HepG2 (cell line): Measurements from ENCODE around the gene ACACA. TPM values are rescaled to one million over a fixed set of nuclear protein-coding genes. Genes with fewer than 3 reads are reported as not detected.

Experiments used
- ATAC-seq: fragments of 200-7000 bp; cut with Tn5 transposase; 3 replicates; pipeline ENCODE4 v1.9.1; 2020; ENCODE audit warnings: mild to moderate bottlenecking, moderate library complexity
- BruUV-seq: library from RNA; stranded (reverse); fragments of 400-500 nt; replicated peaks from 2 replicates; lab custom pipeline; 2021; lab: Mats Ljungman, UMichigan
- CTCF ChIA-PET: fragments of 300-600 bp; formaldehyde crosslinking; extraction: SDS; loops from one replicate; lab custom pipeline; 2021; ENCODE audit warnings: low total read pairs, inconsistent platforms, low intra/inter-chr PET ratio; lab: Yijun Ruan, JAX
- POLR2A ChIA-PET: fragments of 350-600 bp; sonication (Branson Sonifier 250); formaldehyde crosslinking; loops from one replicate; lab custom pipeline; 2020; ENCODE audit warnings: antibody characterized with exemption, inconsistent platforms; lab: Yijun Ruan, JAX
- DNase-seq: peaks from one replicate; pipeline ENCODE4 v3.0.0-alpha.2; 2015; ENCODE audit warnings: low spot score
- FAIRE-seq: peaks from 3 replicates; lab custom pipeline; 2011; peaks lifted over from hg19 to GRCh38; lab: Jason Lieb, UNC
- H2AFZ ChIP-seq: one replicate; pipeline ENCODE4 v1.6.1; 2011; ENCODE audit warnings: low read length, inconsistent platforms
- H3K27ac ChIP-seq: fragments of 300-600 bp; 3 replicates; pipeline ENCODE4 v1.8.0; 2011; ENCODE audit warnings: mixed run types, mild to moderate bottlenecking, mixed read lengths, low read length, inconsistent platforms; ENCODE audit not compliant: insufficient read depth; ENCODE audit errors: extremely low read length
- H3K27me3 ChIP-seq, 2 experiments: fragments of 200-600 bp in 1 of 2; 2 replicates in 1 of 2; 3 replicates in 1 of 2; pipeline versions ENCODE4 v1.6.0 to v1.8.0; 2011; ENCODE audit warnings: low read length in 2 of 2, mild to moderate bottlenecking in 2 of 2, moderate library complexity in 2 of 2, inconsistent platforms in 1 of 2; ENCODE audit not compliant: insufficient read depth in 2 of 2, control insufficient read depth in 1 of 2
- H3K36me3 ChIP-seq, 2 experiments: fragments of 200-600 bp in 1 of 2; replicated peaks in 1 of 2; 2 replicates in 1 of 2; 3 replicates in 1 of 2; pipeline versions ENCODE4 v1.5.1 to v1.8.0; 2011; ENCODE audit warnings: low read length in 2 of 2, inconsistent platforms in 1 of 2; ENCODE audit not compliant: insufficient read depth in 2 of 2, control insufficient read depth in 1 of 2
- H3K4me1 ChIP-seq: 2 replicates; pipeline ENCODE4 v1.5.1; 2012; ENCODE audit warnings: low read length, inconsistent platforms; ENCODE audit not compliant: insufficient read depth
- H3K4me2 ChIP-seq: 2 replicates; pipeline ENCODE4 v1.6.0; 2011; ENCODE audit warnings: low read depth, low read length, inconsistent platforms
- H3K4me3 ChIP-seq, 3 experiments: fragments of 200-600 bp in 1 of 3; sonication (generic), shearing (Covaris generic) in 1 of 3; replicated peaks in 1 of 3; 2 replicates each; pipeline ENCODE4 v1.5.1; 2011 to 2016; ENCODE audit warnings: low read length in 3 of 3, inconsistent platforms in 2 of 3, low read depth in 2 of 3, mild to moderate bottlenecking in 2 of 3, control low read depth in 1 of 3, mixed read lengths in 1 of 3; ENCODE audit not compliant: insufficient read depth in 1 of 3
- H3K79me2 ChIP-seq: one replicate; pipeline ENCODE4 v1.6.1; 2011; ENCODE audit warnings: low read length, inconsistent platforms; ENCODE audit not compliant: insufficient read depth
- H3K9ac ChIP-seq: 2 replicates; pipeline ENCODE4 v1.6.0; 2011; ENCODE audit warnings: mild to moderate bottlenecking, low read depth, low read length, inconsistent platforms; ENCODE audit not compliant: insufficient read depth
- H3K9me3 ChIP-seq: 2 replicates; pipeline ENCODE4 v1.5.1; 2012; ENCODE audit warnings: mild to moderate bottlenecking, low read length
- H4K20me1 ChIP-seq: 2 replicates; pipeline ENCODE4 v1.6.0; 2011; ENCODE audit warnings: inconsistent platforms, mild to moderate bottlenecking, low read length, moderate library complexity; ENCODE audit not compliant: insufficient read depth
- HOXA3 ChIP-seq: sonication (generic); formaldehyde crosslinking; IDR thresholded peaks from 2 replicates; pipeline ENCODE4 v1.5.0; 2020; ENCODE audit warnings: missing genetic modification reagents
- NBN ChIP-seq: fragments of 450-650 bp; conservative IDR thresholded peaks from 2 replicates; pipeline ENCODE4 v1.6.1; 2017
- NR3C1 ChIP-seq: sonication (generic); formaldehyde crosslinking; IDR thresholded peaks from 2 replicates; pipeline ENCODE4 v1.4.0; 2020; ENCODE audit warnings: missing genetic modification reagents
- PHF20 ChIP-seq: sonication (generic); formaldehyde crosslinking; IDR thresholded peaks from 2 replicates; pipeline ENCODE4 v1.5.0; 2020; ENCODE audit warnings: mild to moderate bottlenecking, missing genetic modification reagents
- RXRB ChIP-seq: IDR thresholded peaks from 2 replicates; pipeline ENCODE4 v1.6.1; 2016; ENCODE audit warnings: borderline replicate concordance, missing genetic modification reagents, missing compliant biosample characterization
- SATB2 ChIP-seq: sonication (generic); formaldehyde crosslinking; IDR thresholded peaks from 2 replicates; pipeline ENCODE4 v1.5.0; 2020; ENCODE audit warnings: missing genetic modification reagents
- ZBTB1 ChIP-seq: sonication (generic); formaldehyde crosslinking; IDR thresholded peaks from 2 replicates; pipeline ENCODE4 v1.4.0; 2020; ENCODE audit warnings: missing genetic modification reagents, borderline replicate concordance
- ZNF17 ChIP-seq: sonication (generic); formaldehyde crosslinking; IDR thresholded peaks from 2 replicates; pipeline ENCODE4 v1.5.0; 2020; ENCODE audit warnings: mild to moderate bottlenecking, missing genetic modification reagents
- ZNF672 ChIP-seq: sonication (generic); formaldehyde crosslinking; IDR thresholded peaks from 2 replicates; pipeline ENCODE4 v1.8.1; 2022; ENCODE audit warnings: missing genetic modification reagents
- ZNF816 ChIP-seq: sonication (generic); formaldehyde crosslinking; IDR thresholded peaks from 2 replicates; pipeline ENCODE4 v1.8.0; 2022; ENCODE audit warnings: missing genetic modification reagents, mild to moderate bottlenecking, borderline replicate concordance
- WGBS: methylation state at CpG from one replicate; pipeline ENCODE4 v1.1.6; 2017; ENCODE audit warnings: low lambda C conversion rate; 5-methylcytosine and 5-hydroxymethylcytosine counted together
- in situ Hi-C: cut with HindIII; loops from 2 replicates; pipeline ENCODE4 v1.10.0; 2017; ENCODE audit warnings: low pct_unique_long_range_greater_than_20kb; ENCODE audit not compliant: extremely low pct_ligation_motif_present
- intact Hi-C: fragments of 100-400 bp; cut with micrococcal nuclease; formaldehyde crosslinking; loops from one replicate; pipeline ENCODE4 v1.10.0; 2022; ENCODE audit not compliant: unreplicated experiment
- polyA plus RNA-seq, 8 experiments: library from polyadenylated mRNA; depleted of rRNA in 3 of 8; stranded (reverse) in 7 of 8; unstranded in 1 of 8; fragments of >200 nt; fragmentation: Illumina TruSeq in 4 of 8; extraction: Trizol in 4 of 8; gene quantifications; 2 replicates each; pipeline versions ENCODE4 v1.2.1 to v1.2.3, GENCODE V29; 2011 to 2016; ENCODE audit warnings: low read depth in 4 of 8, missing spikeins in 1 of 8, mixed read lengths in 1 of 8; ENCODE audit not compliant: insufficient read depth in 1 of 8
- total RNA-seq, 5 experiments: library from RNA; depleted of rRNA; stranded (reverse); fragments of >200 nt; fragmentation: Illumina TruSeq; extraction: Trizol; gene quantifications; 2 replicates each; pipeline ENCODE4 v1.2.3, GENCODE V29; 2016; ENCODE audit warnings: low read depth in 1 of 5
- TF ChIP-seq, protein P1 (sequence below): sonication (generic); formaldehyde crosslinking; IDR thresholded peaks from 2 replicates; pipeline ENCODE4 v1.4.0; 2020; ENCODE audit warnings: missing genetic modification reagents
- TF ChIP-seq, protein P2 (sequence below): sonication (generic); formaldehyde crosslinking; IDR thresholded peaks from 2 replicates; pipeline ENCODE4 v1.4.0; 2020; ENCODE audit warnings: missing genetic modification reagents, borderline replicate concordance
- TF ChIP-seq, protein P3 (sequence below): IDR thresholded peaks from 2 replicates; pipeline ENCODE4 v1.6.1; 2016; ENCODE audit warnings: low read depth, missing genetic modification reagents, missing compliant biosample characterization

The ACACA gene
- total and polyA plus RNA-seq, 2 of the 13 experiments (the other 11 are each of a cell fraction or from before 2014, with no cell fraction given), result 39.2 to 47.2 TPM

DNA sequence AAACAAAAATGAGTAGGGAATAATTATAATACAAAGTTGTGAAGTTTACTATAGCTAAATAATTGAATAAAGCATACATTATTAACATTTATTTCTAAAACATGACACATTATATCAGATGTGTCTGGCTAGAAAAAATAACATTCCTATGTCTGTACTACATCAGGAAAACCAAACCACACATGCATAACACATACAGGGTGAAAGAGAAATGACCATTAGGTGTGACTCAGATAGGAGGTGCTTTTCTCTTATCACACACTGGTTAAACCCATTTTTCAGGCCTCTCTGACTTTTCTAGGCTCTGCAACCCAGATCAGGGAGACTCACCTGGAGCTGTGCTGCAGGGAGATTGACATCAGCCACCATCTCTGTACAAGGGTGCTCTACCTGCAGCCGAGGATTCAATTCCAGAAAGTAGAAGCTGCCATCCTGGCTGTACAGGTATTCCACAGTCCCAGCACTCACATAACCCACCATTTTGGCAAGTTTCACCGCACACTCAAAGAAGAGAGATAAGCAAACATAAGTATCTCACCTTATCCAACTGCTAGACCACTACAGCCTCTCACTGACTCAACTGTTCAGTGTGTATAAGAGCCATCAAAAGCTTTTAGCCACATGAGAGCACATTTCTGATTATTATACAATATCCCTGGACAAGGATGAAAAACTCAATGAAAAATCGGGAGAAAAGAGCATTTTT, 147.5 kb downstream of the ACACA start:
- H3K4me1 ChIP-seq, result no peaks in the 10 kb centered on the region
- H4K20me1 ChIP-seq, result no peaks in the 10 kb centered on the region; the same call in 1 of the 2 replicates
- ChIA-PET CTCF (no interaction called here), POLR2A (no interaction called here)
- peaks cover 7 to 68% of the 10 kb centered on the region in 2 experiments for H3K36me3 ChIP-seq
- intact Hi-C loops, result no loop called here
- H2AFZ ChIP-seq, result no peak overlapping the region
- no peak overlapping the region for H3K4me2 ChIP-seq
- no peak overlapping the region for H3K9ac ChIP-seq
- no peaks in the 10 kb centered on the region for H3K79me2 ChIP-seq
- FAIRE-seq, result no peak
- H3K4me3 ChIP-seq, result no peak overlapping the region
- in situ Hi-C loops, result no loop called here
- no peaks in the 10 kb centered on the region for H3K9me3 ChIP-seq
- BruUV-seq, result no TSS peak
- ATAC-seq, result no peak
- no peak for DNase-seq
- no peak overlapping the region for H3K27ac ChIP-seq
- H3K27me3 ChIP-seq, result no peaks in the 10 kb centered on the region
- 98% methylated on average over 3 of the region's 3 CpGs for WGBS
- TF ChIP-seq, protein P1, sequence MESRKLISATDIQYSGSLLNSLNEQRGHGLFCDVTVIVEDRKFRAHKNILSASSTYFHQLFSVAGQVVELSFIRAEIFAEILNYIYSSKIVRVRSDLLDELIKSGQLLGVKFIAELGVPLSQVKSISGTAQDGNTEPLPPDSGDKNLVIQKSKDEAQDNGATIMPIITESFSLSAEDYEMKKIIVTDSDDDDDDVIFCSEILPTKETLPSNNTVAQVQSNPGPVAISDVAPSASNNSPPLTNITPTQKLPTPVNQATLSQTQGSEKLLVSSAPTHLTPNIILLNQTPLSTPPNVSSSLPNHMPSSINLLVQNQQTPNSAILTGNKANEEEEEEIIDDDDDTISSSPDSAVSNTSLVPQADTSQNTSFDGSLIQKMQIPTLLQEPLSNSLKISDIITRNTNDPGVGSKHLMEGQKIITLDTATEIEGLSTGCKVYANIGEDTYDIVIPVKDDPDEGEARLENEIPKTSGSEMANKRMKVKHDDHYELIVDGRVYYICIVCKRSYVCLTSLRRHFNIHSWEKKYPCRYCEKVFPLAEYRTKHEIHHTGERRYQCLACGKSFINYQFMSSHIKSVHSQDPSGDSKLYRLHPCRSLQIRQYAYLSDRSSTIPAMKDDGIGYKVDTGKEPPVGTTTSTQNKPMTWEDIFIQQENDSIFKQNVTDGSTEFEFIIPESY (CRISPR knock-in tag), result no peak
- no peak for TF ChIP-seq ZNF672 (CRISPR knock-in tag)
- TF ChIP-seq NBN, result no peak
- TF ChIP-seq PHF20 (CRISPR knock-in tag), result no peak
- TF ChIP-seq ZNF816, result no peak
- TF ChIP-seq, protein P2, sequence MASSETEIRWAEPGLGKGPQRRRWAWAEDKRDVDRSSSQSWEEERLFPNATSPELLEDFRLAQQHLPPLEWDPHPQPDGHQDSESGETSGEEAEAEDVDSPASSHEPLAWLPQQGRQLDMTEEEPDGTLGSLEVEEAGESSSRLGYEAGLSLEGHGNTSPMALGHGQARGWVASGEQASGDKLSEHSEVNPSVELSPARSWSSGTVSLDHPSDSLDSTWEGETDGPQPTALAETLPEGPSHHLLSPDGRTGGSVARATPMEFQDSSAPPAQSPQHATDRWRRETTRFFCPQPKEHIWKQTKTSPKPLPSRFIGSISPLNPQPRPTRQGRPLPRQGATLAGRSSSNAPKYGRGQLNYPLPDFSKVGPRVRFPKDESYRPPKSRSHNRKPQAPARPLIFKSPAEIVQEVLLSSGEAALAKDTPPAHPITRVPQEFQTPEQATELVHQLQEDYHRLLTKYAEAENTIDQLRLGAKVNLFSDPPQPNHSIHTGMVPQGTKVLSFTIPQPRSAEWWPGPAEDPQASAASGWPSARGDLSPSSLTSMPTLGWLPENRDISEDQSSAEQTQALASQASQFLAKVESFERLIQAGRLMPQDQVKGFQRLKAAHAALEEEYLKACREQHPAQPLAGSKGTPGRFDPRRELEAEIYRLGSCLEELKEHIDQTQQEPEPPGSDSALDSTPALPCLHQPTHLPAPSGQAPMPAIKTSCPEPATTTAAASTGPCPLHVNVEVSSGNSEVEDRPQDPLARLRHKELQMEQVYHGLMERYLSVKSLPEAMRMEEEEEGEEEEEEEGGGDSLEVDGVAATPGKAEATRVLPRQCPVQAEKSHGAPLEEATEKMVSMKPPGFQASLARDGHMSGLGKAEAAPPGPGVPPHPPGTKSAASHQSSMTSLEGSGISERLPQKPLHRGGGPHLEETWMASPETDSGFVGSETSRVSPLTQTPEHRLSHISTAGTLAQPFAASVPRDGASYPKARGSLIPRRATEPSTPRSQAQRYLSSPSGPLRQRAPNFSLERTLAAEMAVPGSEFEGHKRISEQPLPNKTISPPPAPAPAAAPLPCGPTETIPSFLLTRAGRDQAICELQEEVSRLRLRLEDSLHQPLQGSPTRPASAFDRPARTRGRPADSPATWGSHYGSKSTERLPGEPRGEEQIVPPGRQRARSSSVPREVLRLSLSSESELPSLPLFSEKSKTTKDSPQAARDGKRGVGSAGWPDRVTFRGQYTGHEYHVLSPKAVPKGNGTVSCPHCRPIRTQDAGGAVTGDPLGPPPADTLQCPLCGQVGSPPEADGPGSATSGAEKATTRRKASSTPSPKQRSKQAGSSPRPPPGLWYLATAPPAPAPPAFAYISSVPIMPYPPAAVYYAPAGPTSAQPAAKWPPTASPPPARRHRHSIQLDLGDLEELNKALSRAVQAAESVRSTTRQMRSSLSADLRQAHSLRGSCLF, result no peak
- TF ChIP-seq, protein P3, sequence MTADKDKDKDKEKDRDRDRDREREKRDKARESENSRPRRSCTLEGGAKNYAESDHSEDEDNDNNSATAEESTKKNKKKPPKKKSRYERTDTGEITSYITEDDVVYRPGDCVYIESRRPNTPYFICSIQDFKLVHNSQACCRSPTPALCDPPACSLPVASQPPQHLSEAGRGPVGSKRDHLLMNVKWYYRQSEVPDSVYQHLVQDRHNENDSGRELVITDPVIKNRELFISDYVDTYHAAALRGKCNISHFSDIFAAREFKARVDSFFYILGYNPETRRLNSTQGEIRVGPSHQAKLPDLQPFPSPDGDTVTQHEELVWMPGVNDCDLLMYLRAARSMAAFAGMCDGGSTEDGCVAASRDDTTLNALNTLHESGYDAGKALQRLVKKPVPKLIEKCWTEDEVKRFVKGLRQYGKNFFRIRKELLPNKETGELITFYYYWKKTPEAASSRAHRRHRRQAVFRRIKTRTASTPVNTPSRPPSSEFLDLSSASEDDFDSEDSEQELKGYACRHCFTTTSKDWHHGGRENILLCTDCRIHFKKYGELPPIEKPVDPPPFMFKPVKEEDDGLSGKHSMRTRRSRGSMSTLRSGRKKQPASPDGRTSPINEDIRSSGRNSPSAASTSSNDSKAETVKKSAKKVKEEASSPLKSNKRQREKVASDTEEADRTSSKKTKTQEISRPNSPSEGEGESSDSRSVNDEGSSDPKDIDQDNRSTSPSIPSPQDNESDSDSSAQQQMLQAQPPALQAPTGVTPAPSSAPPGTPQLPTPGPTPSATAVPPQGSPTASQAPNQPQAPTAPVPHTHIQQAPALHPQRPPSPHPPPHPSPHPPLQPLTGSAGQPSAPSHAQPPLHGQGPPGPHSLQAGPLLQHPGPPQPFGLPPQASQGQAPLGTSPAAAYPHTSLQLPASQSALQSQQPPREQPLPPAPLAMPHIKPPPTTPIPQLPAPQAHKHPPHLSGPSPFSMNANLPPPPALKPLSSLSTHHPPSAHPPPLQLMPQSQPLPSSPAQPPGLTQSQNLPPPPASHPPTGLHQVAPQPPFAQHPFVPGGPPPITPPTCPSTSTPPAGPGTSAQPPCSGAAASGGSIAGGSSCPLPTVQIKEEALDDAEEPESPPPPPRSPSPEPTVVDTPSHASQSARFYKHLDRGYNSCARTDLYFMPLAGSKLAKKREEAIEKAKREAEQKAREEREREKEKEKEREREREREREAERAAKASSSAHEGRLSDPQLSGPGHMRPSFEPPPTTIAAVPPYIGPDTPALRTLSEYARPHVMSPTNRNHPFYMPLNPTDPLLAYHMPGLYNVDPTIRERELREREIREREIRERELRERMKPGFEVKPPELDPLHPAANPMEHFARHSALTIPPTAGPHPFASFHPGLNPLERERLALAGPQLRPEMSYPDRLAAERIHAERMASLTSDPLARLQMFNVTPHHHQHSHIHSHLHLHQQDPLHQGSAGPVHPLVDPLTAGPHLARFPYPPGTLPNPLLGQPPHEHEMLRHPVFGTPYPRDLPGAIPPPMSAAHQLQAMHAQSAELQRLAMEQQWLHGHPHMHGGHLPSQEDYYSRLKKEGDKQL, result no peak
- no peak for TF ChIP-seq ZBTB1 (CRISPR knock-in tag)
- no peak for TF ChIP-seq ZNF17 (CRISPR knock-in tag)
- no peak for TF ChIP-seq HOXA3 (CRISPR knock-in tag)
- no peak for TF ChIP-seq NR3C1
- TF ChIP-seq SATB2 (CRISPR knock-in tag), result no peak
- no peak for TF ChIP-seq RXRB (CRISPR knock-in tag)
